GM19463 (cell line): Measurements from ENCODE around the gene ABHD18.
"Not testable (repeated sequence)": the region's sequence is repeated elsewhere in the genome, so short reads cannot be mapped to it uniquely, and the experiment has no call there.

Experiments used
- ATAC-seq: cut with Tn5 transposase; IDR thresholded peaks from one replicate; pipeline ENCODE4 v1.9.1; 2021; ENCODE audit warnings: mild to moderate bottlenecking, moderate library complexity; ENCODE audit not compliant: unreplicated experiment

ABHD18 gene

GRCh38 chr4:128061566-128062536, 96.6 kb downstream of the ABHD18 start:
- peak; percentile 33 for ATAC-seq

- not testable (repeated sequence) for ATAC-seq
Observed at GRCh38 chr4:128066453-128066820, 101.2 kb downstream of the ABHD18 start.

- no peak for ATAC-seq
Observed at GRCh38 chr4:128068918-128069317, 103.7 kb downstream of the ABHD18 start.

- no peak for ATAC-seq
Observed at GRCh38 chr4:128076464-128076863, 111.3 kb downstream of the ABHD18 start.
